ENCODE results near the gene LACTBL1.

Gene LACTBL1

GRCh38 chr1:22908880-22909426 lies 63.7 kb downstream of the LACTBL1 start:
- DNase-seq, result no peak

- DNase-seq, result no peak
Measured at GRCh38 chr1:22907528-22907927, 65.1 kb downstream of the LACTBL1 start.

- no peak for DNase-seq
Measured at GRCh38 chr1:22906968-22907367, 65.7 kb downstream of the LACTBL1 start.

DNA sequence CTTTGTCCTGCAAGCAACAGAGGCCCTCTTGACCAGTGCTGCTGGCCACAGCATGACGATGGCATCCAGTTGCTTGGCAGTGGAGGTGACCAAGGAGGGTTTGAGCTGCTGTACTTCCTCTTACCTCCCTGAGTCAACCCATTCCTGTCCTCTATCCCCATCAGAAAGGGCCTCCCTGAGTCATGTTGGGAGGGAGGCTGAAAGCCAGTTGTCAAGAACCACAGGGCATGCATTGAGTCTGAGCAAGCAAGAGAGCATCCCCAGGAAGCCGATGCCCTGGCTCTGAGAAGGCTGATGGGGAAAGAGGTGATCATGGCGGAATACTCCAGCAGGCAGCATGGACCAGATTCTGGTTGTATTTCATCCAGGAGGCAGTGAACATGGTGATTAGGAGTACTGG lies 69.6 kb downstream of the LACTBL1 start:
- no peak for DNase-seq

Measured in CD4-positive, alpha-beta T cell treated with Interferon gamma for 1 hour (primary cell).